Measurements from ENCODE around the gene ANO2.

DNA sequence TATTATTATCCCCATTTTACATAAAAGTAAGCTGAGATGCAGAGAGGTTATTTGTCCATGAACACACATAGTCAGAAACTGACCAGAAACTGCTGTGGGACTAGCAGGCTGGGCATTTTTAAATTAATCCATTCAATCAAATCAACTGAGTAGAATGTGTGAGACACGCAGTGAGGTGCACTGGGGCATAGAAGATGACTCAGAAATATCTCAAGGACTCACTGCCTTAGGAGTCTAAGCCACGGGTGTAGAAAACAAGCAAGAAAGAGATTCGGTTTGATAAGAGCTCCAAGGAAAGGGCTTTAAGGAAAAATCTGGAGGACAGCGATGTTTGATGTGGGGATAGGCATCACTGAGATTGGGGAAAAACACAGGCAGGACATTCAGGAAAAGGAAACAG is 127.8 kb downstream of the ANO2 start:
- TF ChIP-seq CTCF (IDR thresholded peaks at IDR 0.05 in 4 of 5, conservative IDR thresholded peaks at IDR 0.05 in 1 of 5) (no peak), POLR2A (IDR thresholded peaks at IDR 0.05) (no peak)
